ENCODE results near the gene RFX2. TPM values are rescaled to one million over a fixed set of nuclear protein-coding genes. Genes with fewer than 3 reads are reported as not detected.

The RFX2 gene
- total and polyA plus RNA-seq, 9 of the 15 experiments (the other 6 are each of a cell fraction or from before 2014, with no cell fraction given), result 3.6 to 18.7 (median 8.7) TPM

GRCh38 chr19:6047741-6048251, 62.5 kb downstream of the RFX2 start (continued):
- peak; percentile 54; the same call in 1 of the 2 replicates for TF ChIP-seq REST (IDR thresholded peaks at IDR 0.05; ENCODE audit: borderline replicate concordance)
- no peak for TF ChIP-seq REST (CRISPR knock-in tag; IDR thresholded peaks at IDR 0.05; ENCODE audit: low read depth)
- TF ChIP-seq SFPQ (IDR thresholded peaks at IDR 0.05; ENCODE audit: low read depth, low read length), result no peak
- TF ChIP-seq TGIF2 (CRISPR knock-in tag; IDR thresholded peaks at IDR 0.05), result no peak
- TF ChIP-seq NCOR1 (IDR thresholded peaks at IDR 0.05), result no peak
- peak; percentile 7 for TF ChIP-seq CTCFL (IDR thresholded peaks at IDR 0.05; ENCODE audit: borderline replicate concordance, insufficient read depth, low read depth, low read length, poor library complexity, severe bottlenecking)
- no peak for TF ChIP-seq ZNF3 (CRISPR knock-in tag; IDR thresholded peaks at IDR 0.05)
- TF ChIP-seq NCOA2 (IDR thresholded peaks at IDR 0.05; ENCODE audit: partially characterized antibody in 2 of 2), result no peak
- TF ChIP-seq HNRNPL (IDR thresholded peaks at IDR 0.05; ENCODE audit: low read depth, low read length), result no peak
- no peak for TF ChIP-seq MCM5 (IDR thresholded peaks at IDR 0.05; ENCODE audit: low read depth)
- no peak for TF ChIP-seq MXD1 (CRISPR knock-in tag; IDR thresholded peaks at IDR 0.05; ENCODE audit: borderline replicate concordance, poor library complexity, severe bottlenecking)
- TF ChIP-seq ELF4 (CRISPR knock-in tag; IDR thresholded peaks at IDR 0.05), result no peak
- no peak for TF ChIP-seq ILK (tag; IDR thresholded peaks at IDR 0.05; ENCODE audit: borderline replicate concordance, low read depth)
- TF ChIP-seq PHF21A (IDR thresholded peaks at IDR 0.05; ENCODE audit: borderline replicate concordance, low read depth), result no peak
- no peak for TF ChIP-seq ZNF75A (CRISPR knock-in tag; IDR thresholded peaks at IDR 0.05)
